Activated naive CD4-positive, alpha-beta T cell treated with anti-CD3 and anti-CD28 coated beads, Interleukin-2, amount 10 ng/mL, durations not matched to agents 7 days and 5 days (primary cell): Measurements from ENCODE around the gene RPS27A.
"Not testable (repeated sequence)": the region's sequence is repeated elsewhere in the genome, so short reads cannot be mapped to it uniquely, and the experiment has no call there.

ENCODE experiments used
- CTCF ChIA-PET: fragments of 350-600 bp; sonication (Branson Sonifier 250); formaldehyde crosslinking; loops from one replicate; lab custom pipeline; 2021; ENCODE audit warnings: antibody characterized with exemption; lab: Charles Lee
- DNase-seq: peaks from one replicate; pipeline ENCODE4 v3.0.0-alpha.2; 2020
- H3K27ac Mint-ChIP-seq: one replicate; pipeline ENCODE4 v1.8.0; 2021; ENCODE audit warnings: mild to moderate bottlenecking, moderate library complexity, mixed read lengths
- H3K27me3 Mint-ChIP-seq: one replicate; pipeline ENCODE4 v1.8.0; 2021; ENCODE audit warnings: mild to moderate bottlenecking, mixed read lengths
- H3K36me3 Mint-ChIP-seq: one replicate; pipeline ENCODE4 v1.8.0; 2021; ENCODE audit warnings: mixed read lengths
- H3K4me1 Mint-ChIP-seq: one replicate; pipeline ENCODE4 v1.8.0; 2021; ENCODE audit warnings: mixed read lengths
- H3K4me3 Mint-ChIP-seq: one replicate; pipeline ENCODE4 v1.8.0; 2021; ENCODE audit warnings: mild to moderate bottlenecking, moderate library complexity, mixed read lengths
- H3K9me3 Mint-ChIP-seq: one replicate; pipeline ENCODE4 v1.8.0; 2021; ENCODE audit warnings: mixed read lengths

Gene RPS27A

GRCh38 chr2:55230551-55230950 lies 1.9 kb upstream of the RPS27A start:
- Mint-ChIP-seq H3K36me3 (peaks cover 52% of the 10 kb centered on the region), H3K27ac (no peak overlapping the region), H3K9me3 (no peaks in the 10 kb centered on the region), H3K4me3 (peak overlapping the region; percentile 99), H3K4me1 (peaks cover 72% of the 10 kb centered on the region), H3K27me3 (no peaks in the 10 kb centered on the region)
- CTCF ChIA-PET: no interaction called here
- DNase-seq: no peak

DNA sequence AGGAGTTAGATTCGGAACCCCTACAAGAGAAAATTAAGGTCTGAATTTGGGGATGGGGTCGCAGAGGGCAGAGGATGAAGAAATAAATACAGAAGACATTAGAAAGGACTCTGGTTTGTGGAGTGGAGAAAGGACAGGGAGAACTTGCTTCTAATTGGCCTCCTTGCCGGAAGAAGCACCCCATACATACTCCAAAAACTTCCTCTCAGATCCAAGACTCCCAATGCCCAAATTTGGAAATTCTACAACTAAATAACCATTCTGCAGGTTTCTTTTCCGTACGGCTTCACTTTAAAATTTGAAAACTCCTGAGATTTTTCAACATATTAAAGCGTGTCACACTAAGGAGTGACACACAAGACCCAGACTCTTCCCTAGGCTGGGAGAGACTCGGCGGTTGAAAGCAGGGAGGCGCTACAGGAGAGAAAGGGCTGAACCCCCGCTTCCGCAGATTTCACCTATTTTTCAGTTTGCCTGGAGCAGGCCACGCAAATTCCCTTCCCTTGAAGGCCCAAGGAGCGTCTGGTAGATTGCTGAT lies 873 bp upstream of the RPS27A start:
- no peak for DNase-seq
- H3K4me3 Mint-ChIP-seq: peak overlapping the region; percentile 99
- CTCF ChIA-PET: no interaction called here
- peaks cover 74% of the 10 kb centered on the region for H3K4me1 Mint-ChIP-seq
- H3K27me3 Mint-ChIP-seq: no peaks in the 10 kb centered on the region
- H3K27ac Mint-ChIP-seq: peak overlapping the region; percentile 94
- peaks cover 60% of the 10 kb centered on the region for H3K36me3 Mint-ChIP-seq
- H3K9me3 Mint-ChIP-seq: no peaks in the 10 kb centered on the region

DNA sequence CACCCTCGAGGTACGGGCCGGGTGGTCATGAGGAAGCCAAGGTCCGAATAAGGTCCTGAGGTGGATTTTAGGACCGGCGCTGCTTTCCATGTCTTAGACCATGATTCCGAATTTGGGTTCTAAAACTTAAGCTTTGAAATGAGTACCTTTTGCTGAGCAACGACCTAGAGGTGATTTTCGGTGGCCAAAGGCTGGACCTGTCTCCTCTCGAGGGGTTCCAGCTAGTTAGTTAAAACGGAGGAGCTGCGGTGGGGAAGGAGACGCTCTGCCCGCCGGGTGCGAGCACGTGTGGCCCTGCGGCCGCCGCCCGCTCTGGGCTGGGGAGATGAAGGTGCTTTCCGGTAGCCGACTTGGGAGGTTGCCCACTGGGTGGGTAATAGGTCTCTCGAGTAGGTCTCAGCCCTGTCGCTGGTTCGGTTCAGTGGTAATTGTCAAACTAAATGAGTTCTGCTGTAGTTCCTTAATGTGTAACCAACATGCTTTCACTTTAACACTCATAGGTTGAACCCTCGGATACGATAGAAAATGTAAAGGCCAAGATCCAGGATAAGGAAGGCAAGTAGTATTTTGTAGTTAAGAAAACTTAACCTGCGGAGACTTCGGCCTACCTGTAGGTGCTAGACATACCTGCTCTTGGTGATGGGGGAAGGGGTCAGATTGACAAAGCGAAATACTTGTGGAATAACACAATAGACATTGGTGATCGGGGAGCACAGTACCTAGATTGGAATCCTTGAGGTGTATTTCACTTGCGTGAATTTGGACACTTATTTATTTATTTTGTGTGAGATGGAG lies 572 bp downstream of the RPS27A start:
- no peaks in the 10 kb centered on the region for H3K9me3 Mint-ChIP-seq
- CTCF ChIA-PET: no interaction called here
- H3K27ac Mint-ChIP-seq: peak overlapping the region; percentile 94
- H3K4me3 Mint-ChIP-seq: peak overlapping the region; percentile 99
- peak; percentile 59 for DNase-seq
- H3K36me3 Mint-ChIP-seq: peaks cover 56% of the 10 kb centered on the region
- no peaks in the 10 kb centered on the region for H3K27me3 Mint-ChIP-seq
- H3K4me1 Mint-ChIP-seq: peaks cover 65% of the 10 kb centered on the region

DNA sequence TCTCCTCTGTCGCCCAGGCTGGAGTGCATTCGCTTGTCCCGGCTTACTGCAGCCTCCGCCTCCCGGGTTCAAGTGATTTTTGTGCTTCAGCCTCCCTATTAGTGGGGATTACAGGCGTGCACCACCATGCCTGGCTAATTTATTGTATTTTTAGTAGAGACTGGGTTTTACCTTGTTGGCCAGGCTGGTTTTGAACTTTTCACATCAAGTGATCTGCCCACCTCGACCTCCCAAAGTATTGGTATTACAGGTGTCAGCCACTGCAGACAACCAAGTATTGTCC lies 1.1 kb downstream of the RPS27A start:
- Mint-ChIP-seq H3K4me1 (peaks cover 60% of the 10 kb centered on the region), H3K36me3 (peaks cover 55% of the 10 kb centered on the region), H3K27me3 (no peaks in the 10 kb centered on the region), H3K9me3 (no peaks in the 10 kb centered on the region), H3K27ac (peak overlapping the region; percentile 94), H3K4me3 (peak overlapping the region; percentile 99)
- CTCF ChIA-PET: no interaction called here
- DNase-seq: no peak

DNA sequence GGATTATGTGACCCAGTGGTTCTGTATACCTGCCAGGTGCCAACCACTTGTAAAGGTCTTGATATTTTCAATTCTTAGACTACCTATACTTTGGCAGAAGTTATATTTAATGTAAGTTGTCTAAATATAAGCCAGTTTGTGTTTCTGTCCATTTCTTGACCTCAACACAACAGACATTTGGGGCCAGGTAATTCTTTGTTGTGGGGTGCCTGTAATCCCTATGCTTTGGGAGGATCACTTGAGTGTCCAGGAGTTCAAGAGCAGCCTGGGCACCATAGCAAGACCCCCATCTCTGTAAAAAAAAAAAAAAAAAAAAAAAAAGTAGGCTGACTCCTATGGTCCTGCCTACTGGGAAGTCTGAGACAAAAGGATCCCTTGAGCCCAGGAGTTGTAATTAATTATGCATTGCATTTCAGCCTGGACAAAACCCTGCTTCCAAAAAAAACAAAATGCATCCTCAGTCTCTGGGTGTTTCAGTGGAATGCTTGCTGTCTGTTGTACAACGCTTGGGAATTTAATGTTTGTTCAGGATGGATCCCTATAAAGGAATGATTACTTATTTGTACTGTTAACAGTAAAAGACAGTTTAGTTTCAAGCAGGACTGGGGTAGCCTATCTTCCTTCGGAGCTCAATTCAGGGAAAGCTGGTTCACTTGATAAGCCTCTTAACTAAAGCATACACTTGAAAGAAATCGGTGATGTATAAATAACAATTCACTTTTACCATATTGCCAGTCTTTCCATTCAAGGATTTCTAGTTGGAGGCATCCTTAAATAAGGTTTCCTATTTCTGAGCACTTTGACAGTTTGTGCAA lies 3.4 kb downstream of the RPS27A start:
- peaks cover 48% of the 10 kb centered on the region for H3K36me3 Mint-ChIP-seq
- H3K27ac Mint-ChIP-seq: peak overlapping the region; percentile 26

DNA sequence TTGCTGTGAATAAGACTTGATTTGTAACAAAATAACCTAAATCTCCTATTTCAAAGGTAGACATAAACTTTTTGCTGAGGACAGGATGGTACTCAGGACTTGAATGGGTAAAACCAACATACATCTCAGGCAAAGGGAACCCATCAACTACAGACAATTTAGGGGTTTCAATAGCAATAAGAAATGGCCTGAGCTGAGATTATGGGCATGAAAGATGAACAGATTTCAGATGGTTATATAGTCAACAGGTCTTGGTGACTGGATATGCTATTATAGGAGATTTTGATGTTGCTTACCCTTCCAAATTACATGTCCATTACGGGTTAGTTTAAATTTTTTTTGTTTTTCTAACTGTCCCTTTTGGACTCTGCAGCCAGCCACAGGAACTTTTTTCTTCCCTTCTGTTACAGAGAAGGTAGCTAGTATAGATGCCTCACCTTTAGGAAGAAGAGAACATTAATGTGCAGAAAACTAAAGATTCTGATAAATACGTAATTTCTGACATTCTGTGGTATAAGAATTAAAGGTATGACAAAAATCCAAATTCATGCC lies 4.6 kb downstream of the RPS27A start:
- H3K27ac Mint-ChIP-seq: no peak overlapping the region
- H3K4me1 Mint-ChIP-seq: peaks cover 36% of the 10 kb centered on the region
- no peak for DNase-seq
- H3K9me3 Mint-ChIP-seq: no peaks in the 10 kb centered on the region
- H3K27me3 Mint-ChIP-seq: no peaks in the 10 kb centered on the region
- H3K4me3 Mint-ChIP-seq: no peak overlapping the region
- CTCF ChIA-PET: no interaction called here
- H3K36me3 Mint-ChIP-seq: peaks cover 46% of the 10 kb centered on the region

More for the DNA sequence above, 3.4 kb downstream of the RPS27A start:
- Mint-ChIP-seq H3K27me3 (no peaks in the 10 kb centered on the region), H3K4me1 (peaks cover 47% of the 10 kb centered on the region), H3K9me3 (no peaks in the 10 kb centered on the region), H3K4me3 (no peak overlapping the region)
- DNase-seq: no peak
- CTCF ChIA-PET: no interaction called here

DNA sequence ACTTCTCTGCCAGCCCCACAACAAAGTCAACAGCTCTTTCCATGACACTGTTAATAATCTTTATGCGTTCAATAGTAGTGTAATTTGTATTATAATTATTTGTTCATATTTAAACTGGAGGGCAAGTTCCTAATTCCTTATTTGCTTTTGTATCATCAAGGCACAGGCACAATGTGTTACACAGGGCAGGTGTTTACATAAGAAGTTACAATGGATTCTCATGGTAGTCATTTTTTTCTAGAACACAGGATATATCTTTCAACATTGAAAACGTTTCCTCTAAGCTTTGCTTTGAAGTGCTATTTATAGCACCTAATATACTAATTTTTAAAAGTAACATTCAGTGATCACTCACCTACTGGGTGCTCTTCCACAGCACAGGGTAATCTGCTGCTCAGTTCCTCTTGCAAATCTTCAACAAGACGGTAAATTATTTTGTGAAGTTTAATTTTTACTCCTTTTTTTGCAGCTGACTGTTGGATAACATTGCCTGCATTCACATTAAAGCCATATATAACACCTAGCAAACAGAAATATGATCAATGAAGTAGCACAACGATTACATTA lies 7.3 kb downstream of the RPS27A start:
- no peak for DNase-seq
- peaks cover 39% of the 10 kb centered on the region for H3K36me3 Mint-ChIP-seq
- no peak overlapping the region for H3K27ac Mint-ChIP-seq
- H3K27me3 Mint-ChIP-seq: no peaks in the 10 kb centered on the region
- H3K4me1 Mint-ChIP-seq: peaks cover 18% of the 10 kb centered on the region
- no peaks in the 10 kb centered on the region for H3K9me3 Mint-ChIP-seq
- H3K4me3 Mint-ChIP-seq: no peak overlapping the region
- CTCF ChIA-PET: no interaction called here

DNA sequence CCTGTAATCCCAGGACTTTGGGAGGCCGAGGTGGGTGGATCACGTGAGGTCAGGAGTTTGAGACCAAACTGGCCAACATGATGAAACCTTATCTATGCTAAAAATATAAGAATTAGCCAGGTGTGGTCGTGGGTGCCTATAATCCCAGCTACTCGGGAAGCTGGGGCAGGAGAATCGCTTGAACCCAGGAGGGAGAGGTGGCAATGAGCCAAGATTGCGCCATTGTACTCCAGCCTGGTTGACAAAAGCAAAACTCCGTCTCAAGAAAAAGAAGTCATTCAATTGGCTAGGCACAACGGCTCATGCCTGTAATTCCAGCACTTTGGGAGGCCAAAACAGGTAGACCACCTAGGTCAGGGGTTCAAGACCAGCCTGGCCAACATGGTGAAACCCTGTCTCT lies 9.1 kb downstream of the RPS27A start:
- DNase-seq, H3K27me3 Mint-ChIP-seq, H3K4me3 Mint-ChIP-seq, H3K27ac Mint-ChIP-seq, H3K9me3 Mint-ChIP-seq, CTCF ChIA-PET, H3K4me1 Mint-ChIP-seq: not testable (repeated sequence)
- H3K36me3 Mint-ChIP-seq: peaks cover 23% of the 10 kb centered on the region

- Mint-ChIP-seq H3K36me3 (peaks cover 24% of the 10 kb centered on the region), H3K4me3 (no peak overlapping the region), H3K27me3 (no peaks in the 10 kb centered on the region), H3K9me3 (no peaks in the 10 kb centered on the region), H3K27ac (no peak overlapping the region), H3K4me1 (peaks cover 5% of the 10 kb centered on the region)
- CTCF ChIA-PET: no interaction called here
- no peak for DNase-seq
Measured at GRCh38 chr2:55242617-55243016, 10.1 kb downstream of the RPS27A start.

- no peaks in the 10 kb centered on the region for H3K9me3 Mint-ChIP-seq
- DNase-seq: no peak
- CTCF ChIA-PET: no interaction called here
- H3K27ac Mint-ChIP-seq: no peak overlapping the region
- no peaks in the 10 kb centered on the region for H3K27me3 Mint-ChIP-seq
- peaks cover 24% of the 10 kb centered on the region for H3K36me3 Mint-ChIP-seq
- H3K4me3 Mint-ChIP-seq: no peak overlapping the region
- no peaks in the 10 kb centered on the region for H3K4me1 Mint-ChIP-seq
Measured at GRCh38 chr2:55245411-55245810, 12.9 kb downstream of the RPS27A start.

GRCh38 chr2:55247025-55247424 lies 14.5 kb downstream of the RPS27A start:
- peaks cover 25% of the 10 kb centered on the region for H3K36me3 Mint-ChIP-seq
- H3K9me3 Mint-ChIP-seq: no peaks in the 10 kb centered on the region
- CTCF ChIA-PET: no interaction called here

DNA sequence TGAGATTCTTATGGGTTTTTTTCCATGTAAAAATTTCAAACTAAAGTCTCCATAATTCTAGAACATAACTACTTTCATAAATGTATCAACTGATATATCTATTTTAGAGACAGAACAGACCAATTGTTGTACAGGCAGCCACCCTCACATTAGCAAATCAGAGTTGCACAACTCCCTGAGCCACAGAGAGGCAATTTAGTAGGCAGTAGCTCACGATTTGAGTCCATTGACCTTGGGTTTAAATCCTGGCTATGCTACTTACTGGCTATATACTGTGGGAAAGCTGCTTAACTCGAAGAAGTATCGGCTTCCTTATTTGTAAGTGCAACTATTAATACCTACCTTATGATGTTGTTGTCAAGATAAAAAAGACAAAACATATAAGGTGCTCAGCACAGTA lies 20.3 kb downstream of the RPS27A start:
- H3K36me3 Mint-ChIP-seq: peaks cover 25% of the 10 kb centered on the region
- no peaks in the 10 kb centered on the region for H3K9me3 Mint-ChIP-seq
- no peak overlapping the region for H3K4me3 Mint-ChIP-seq
- no peaks in the 10 kb centered on the region for H3K4me1 Mint-ChIP-seq
- H3K27me3 Mint-ChIP-seq: no peaks in the 10 kb centered on the region
- DNase-seq: no peak
- no peak overlapping the region for H3K27ac Mint-ChIP-seq
- CTCF ChIA-PET: no interaction called here

More at GRCh38 chr2:55247025-55247424, 14.5 kb downstream of the RPS27A start:
- DNase-seq: no peak
- Mint-ChIP-seq H3K4me3 (no peak overlapping the region), H3K27me3 (no peaks in the 10 kb centered on the region), H3K4me1 (no peaks in the 10 kb centered on the region), H3K27ac (no peak overlapping the region)

GRCh38 chr2:55259586-55259985 lies 27.1 kb downstream of the RPS27A start:
- H3K4me3 Mint-ChIP-seq, CTCF ChIA-PET, H3K4me1 Mint-ChIP-seq, H3K27me3 Mint-ChIP-seq, DNase-seq, H3K9me3 Mint-ChIP-seq, H3K27ac Mint-ChIP-seq: not testable (repeated sequence)
- H3K36me3 Mint-ChIP-seq: peaks cover 22% of the 10 kb centered on the region

- Mint-ChIP-seq H3K9me3 (no peaks in the 10 kb centered on the region), H3K36me3 (peaks cover 16% of the 10 kb centered on the region), H3K4me1 (peaks cover 33% of the 10 kb centered on the region), H3K27me3 (no peaks in the 10 kb centered on the region), H3K4me3 (peak overlapping the region; percentile 82), H3K27ac (peak overlapping the region; percentile 85)
- CTCF ChIA-PET: no interaction called here
- no peak for DNase-seq
Measured at GRCh38 chr2:55268288-55268906, 35.9 kb downstream of the RPS27A start.
